Cardiac fibroblast (primary cell): ENCODE results near the gene PTPN2.

Experiments used
- DNase-seq, 2 donors: peaks; one replicate each; pipeline versions ENCODE4 v3.0.0 to v3.0.0-alpha.2; 2010; ENCODE audit warnings: low read depth in 2 of 2
- H3K4me3 ChIP-seq, 2 donors: replicated peaks in 1 of 2; 1 replicate in 1 of 2; 2 replicates in 1 of 2; pipeline ENCODE4 v1.5.1; 2011; ENCODE audit warnings: low read depth in 2 of 2, low read length in 2 of 2, mild to moderate bottlenecking in 2 of 2, moderate library complexity in 1 of 2
- CTCF ChIP-seq: IDR thresholded peaks from one replicate; pipeline ENCODE4 v1.5.1; 2011; ENCODE audit warnings: low read depth, mild to moderate bottlenecking, low read length, inconsistent platforms

The PTPN2 gene

GRCh38 chr18:12851716-12852115, 32.3 kb downstream of the PTPN2 start:
- no peak for TF ChIP-seq CTCF
- no peak overlapping the region for H3K4me3 ChIP-seq
- DNase-seq, result peak in 1 of 2 donors; percentile 40

- no peak for DNase-seq
- no peak for TF ChIP-seq CTCF
- H3K4me3 ChIP-seq, result no peak overlapping the region
Observed at GRCh38 chr18:12849548-12849947, 34.5 kb downstream of the PTPN2 start.

- no peak for TF ChIP-seq CTCF
- no peak overlapping the region for H3K4me3 ChIP-seq
- DNase-seq, result no peak
Observed at GRCh38 chr18:12848405-12848804, 35.6 kb downstream of the PTPN2 start.

- TF ChIP-seq CTCF, result no peak
- H3K4me3 ChIP-seq, result no peak overlapping the region
- no peak for DNase-seq
Observed at GRCh38 chr18:12844391-12844790, 39.6 kb downstream of the PTPN2 start.

GRCh38 chr18:12843420-12844350, 40.4 kb downstream of the PTPN2 start:
- no peak for TF ChIP-seq CTCF

GRCh38 chr18:12842459-12843380, 41.3 kb downstream of the PTPN2 start:
- TF ChIP-seq CTCF, result no peak
- no peak overlapping the region for H3K4me3 ChIP-seq
- no peak for DNase-seq

More at GRCh38 chr18:12843420-12844350, 40.4 kb downstream of the PTPN2 start:
- no peak overlapping the region for H3K4me3 ChIP-seq
- DNase-seq, result no peak
